T-cell (primary cell): Measurements from ENCODE around the gene SIK2. TPM values are rescaled to one million over a fixed set of nuclear protein-coding genes. Genes with fewer than 3 reads are reported as not detected.
"Not testable (repeated sequence)": the region's sequence is repeated elsewhere in the genome, so short reads cannot be mapped to it uniquely, and the experiment has no call there.

Experiments
- ATAC-seq, 4 experiments: fragments of 200-7000 bp in 3 of 4; fragments of 150-1000 bp in 1 of 4; cut with Tn5 transposase; replicated peaks in 1 of 4; 1 replicate in 3 of 4; 2 replicates in 1 of 4; pipeline ENCODE4 v1.10.0; 2021; ENCODE audit warnings: moderate library complexity in 3 of 4, mild to moderate bottlenecking in 2 of 4, moderate number of reproducible peaks in 1 of 4
- CTCF ChIA-PET, 2 donors: fragments of 300-600 bp; sonication (Branson Sonifier 250); formaldehyde crosslinking; loops; one replicate each; lab custom pipeline; 2022; ENCODE audit warnings: antibody characterized with exemption in 2 of 2; lab: Charles Lee
- POLR2A ChIA-PET, 2 donors: fragments of 300-600 bp; sonication (Branson Sonifier 250); formaldehyde crosslinking; loops; one replicate each; lab custom pipeline; 2022; ENCODE audit warnings: antibody characterized with exemption in 2 of 2; lab: Charles Lee
- DNase-seq, 35 experiments: peaks; one replicate each; pipeline versions ENCODE4 v3.0.0 to v3.0.0-alpha.2; 2013 to 2023
- H3K27ac ChIP-seq: one replicate; pipeline ENCODE4 v1.5.1; 2013; ENCODE audit warnings: low read length
- H3K27me3 ChIP-seq, 2 experiments: replicated peaks in 1 of 2; 1 replicate in 1 of 2; 2 replicates in 1 of 2; pipeline versions ENCODE4 v1.6.1 to v1.7.0; 2013; ENCODE audit warnings: low read length in 1 of 2, mixed read lengths in 1 of 2; ENCODE audit not compliant: control insufficient read depth in 2 of 2, insufficient read depth in 2 of 2; ENCODE audit errors: extremely low read depth in 1 of 2
- H3K36me3 ChIP-seq, 2 donors: 1 replicate in 1 of 2; 2 replicates in 1 of 2; pipeline versions ENCODE4 v1.6.1 to v1.7.0; 2013; ENCODE audit warnings: low read length in 1 of 2; ENCODE audit not compliant: control insufficient read depth in 2 of 2, insufficient read depth in 1 of 2; ENCODE audit errors: extremely low read depth in 1 of 2
- H3K4me1 ChIP-seq, 2 experiments: 1 replicate in 1 of 2; 2 replicates in 1 of 2; pipeline versions ENCODE4 v1.6.1 to v1.7.0; 2013; ENCODE audit warnings: low read length in 2 of 2, mixed read lengths in 1 of 2; ENCODE audit not compliant: insufficient read depth in 2 of 2, control insufficient read depth in 1 of 2; ENCODE audit errors: extremely low read depth in 1 of 2
- H3K4me3 ChIP-seq, 2 donors: 1 replicate in 1 of 2; 2 replicates in 1 of 2; pipeline versions ENCODE4 v1.5.1 to v1.7.0; 2013; ENCODE audit warnings: mild to moderate bottlenecking in 2 of 2, low read length in 1 of 2, moderate library complexity in 1 of 2; ENCODE audit not compliant: control insufficient read depth in 1 of 2; ENCODE audit errors: extremely low read depth in 1 of 2
- H3K9me3 ChIP-seq: 2 replicates; pipeline ENCODE4 v1.7.0; 2013
- H3K27ac Mint-ChIP-seq, 2 donors: one replicate each; pipeline ENCODE4 v1.8.0; 2020 to 2021; ENCODE audit warnings: mild to moderate bottlenecking in 2 of 2, mixed read lengths in 2 of 2
- H3K27me3 Mint-ChIP-seq, 2 donors: one replicate each; pipeline ENCODE4 v1.8.0; 2021 to 2022; ENCODE audit warnings: mixed read lengths in 2 of 2
- H3K36me3 Mint-ChIP-seq: one replicate; pipeline ENCODE4 v1.8.0; 2021; ENCODE audit warnings: mixed read lengths
- H3K4me1 Mint-ChIP-seq, 3 donors: one replicate each; pipeline ENCODE4 v1.8.0; 2020 to 2022; ENCODE audit warnings: mixed read lengths in 3 of 3, mild to moderate bottlenecking in 1 of 3
- H3K4me3 Mint-ChIP-seq, 3 donors: one replicate each; pipeline ENCODE4 v1.8.0; 2020 to 2022; ENCODE audit warnings: mild to moderate bottlenecking in 3 of 3, mixed read lengths in 3 of 3, moderate library complexity in 3 of 3
- H3K9me3 Mint-ChIP-seq, 3 donors: one replicate each; pipeline ENCODE4 v1.8.0; 2020 to 2022; ENCODE audit warnings: mixed read lengths in 3 of 3
- WGBS: methylation state at CpG from one replicate; pipeline ENCODE4 v1.1.5; 2013; ENCODE audit warnings: missing lambda C conversion rate; ENCODE audit not compliant: insufficient coverage; 5-methylcytosine and 5-hydroxymethylcytosine counted together
- total RNA-seq, 35 experiments: library from RNA in 6 of 35; stranded (reverse) in 6 of 35; fragments of 120-200 nt in 1 of 35; gene quantifications; one replicate each; pipeline versions ENCODE4 v1.2.1 to v1.2.4 and lab custom pipeline; 2013 to 2026

Gene SIK2
- total RNA-seq, 5 donors from 2014 or later (not counting 1 experiment from before 2014, with no cell fraction given) = 6.0 to 11.4 (median 9.1) TPM

GRCh38 chr11:111639226-111639925 is 37.1 kb downstream of the SIK2 start:
- no peaks in the 10 kb centered on the region for H3K27me3 Mint-ChIP-seq
- CTCF ChIA-PET = no interaction called here
- ATAC-seq = no peak

GRCh38 chr11:111641339-111642015 is 39.2 kb downstream of the SIK2 start:
- Histone ChIP-seq H3K36me3 (peaks cover 0 to 8% of the 10 kb centered on the region in 2 donors), H3K4me3 (no peak overlapping the region), H3K27me3 (no peaks in the 10 kb centered on the region), H3K9me3 (no peaks in the 10 kb centered on the region), H3K4me1 (no peaks in the 10 kb centered on the region), H3K27ac (no peak overlapping the region)
- WGBS = no CpG with 5 or more reads among the region's 2 CpGs
- DNase-seq (no peak), ATAC-seq (no peak)
- Mint-ChIP-seq H3K4me1 (peaks cover 8 to 16% (median 11%) of the 10 kb centered on the region in 3 donors), H3K27me3 (no peaks in the 10 kb centered on the region), H3K36me3 (peaks cover 42% of the 10 kb centered on the region), H3K27ac (no peak overlapping the region), H3K4me3 (no peak overlapping the region), H3K9me3 (no peaks in the 10 kb centered on the region)
- ChIA-PET CTCF (interaction anchor here in 1 of 2 donors (0.6 kb wide), 1 partner anchor 359 kb away, joined by 6 read pairs; no protein-coding TSS in a partner anchor), POLR2A (no interaction called here)

More at GRCh38 chr11:111639226-111639925, 37.1 kb downstream of the SIK2 start:
- WGBS = no CpG with 5 or more reads among the region's 1 CpG
- no peak overlapping the region for H3K4me3 ChIP-seq
- no peaks in the 10 kb centered on the region for H3K4me1 ChIP-seq
- peaks cover 0 to 8% of the 10 kb centered on the region in 2 donors for H3K36me3 ChIP-seq
- Mint-ChIP-seq H3K36me3 (peaks cover 49% of the 10 kb centered on the region), H3K27ac (no peak overlapping the region), H3K9me3 (no peaks in the 10 kb centered on the region), H3K4me1 (peaks cover 22 to 27% (median 22%) of the 10 kb centered on the region in 3 donors), H3K4me3 (no peak overlapping the region)
- H3K27me3 ChIP-seq = no peaks in the 10 kb centered on the region
- no peaks in the 10 kb centered on the region for H3K9me3 ChIP-seq
- H3K27ac ChIP-seq = no peak overlapping the region
- POLR2A ChIA-PET = no interaction called here
- no peak for DNase-seq

DNA sequence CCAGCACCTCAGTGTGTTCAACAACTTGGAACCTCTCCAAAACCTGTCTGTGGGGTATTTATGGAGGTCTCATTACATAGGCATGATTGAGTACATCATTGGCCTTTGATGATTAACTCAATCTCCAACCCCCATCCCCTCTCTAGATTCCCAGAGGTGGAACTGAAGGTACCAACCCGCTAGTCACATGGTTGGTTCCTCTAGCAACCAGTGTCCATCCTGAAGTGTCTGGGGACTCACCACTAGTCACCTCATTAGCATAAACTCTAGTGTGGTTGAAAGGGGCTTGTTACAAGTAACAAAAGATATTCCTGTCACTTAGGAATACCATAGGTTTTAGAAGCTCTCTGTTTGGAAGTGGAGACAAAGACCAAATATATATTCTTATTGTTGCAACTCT is 40.3 kb downstream of the SIK2 start:
- Mint-ChIP-seq H3K4me3 (no peak overlapping the region), H3K9me3 (no peaks in the 10 kb centered on the region), H3K36me3 (peaks cover 41% of the 10 kb centered on the region), H3K4me1 (peaks cover 8 to 16% (median 10%) of the 10 kb centered on the region in 3 donors), H3K27me3 (no peaks in the 10 kb centered on the region), H3K27ac (no peak overlapping the region)
- Histone ChIP-seq H3K4me1 (no peaks in the 10 kb centered on the region), H3K27ac (no peak overlapping the region), H3K4me3 (no peak overlapping the region), H3K36me3 (peaks cover 0 to 8% of the 10 kb centered on the region in 2 donors), H3K27me3 (no peaks in the 10 kb centered on the region), H3K9me3 (no peaks in the 10 kb centered on the region)
- CTCF ChIA-PET = no interaction called here
- DNase-seq (no peak), ATAC-seq (no peak)
- POLR2A ChIA-PET = no interaction called here
- no CpG with 5 or more reads among the region's 1 CpG for WGBS

GRCh38 chr11:111644922-111645321 is 42.7 kb downstream of the SIK2 start:
- H3K4me3 Mint-ChIP-seq = no peak overlapping the region

DNA sequence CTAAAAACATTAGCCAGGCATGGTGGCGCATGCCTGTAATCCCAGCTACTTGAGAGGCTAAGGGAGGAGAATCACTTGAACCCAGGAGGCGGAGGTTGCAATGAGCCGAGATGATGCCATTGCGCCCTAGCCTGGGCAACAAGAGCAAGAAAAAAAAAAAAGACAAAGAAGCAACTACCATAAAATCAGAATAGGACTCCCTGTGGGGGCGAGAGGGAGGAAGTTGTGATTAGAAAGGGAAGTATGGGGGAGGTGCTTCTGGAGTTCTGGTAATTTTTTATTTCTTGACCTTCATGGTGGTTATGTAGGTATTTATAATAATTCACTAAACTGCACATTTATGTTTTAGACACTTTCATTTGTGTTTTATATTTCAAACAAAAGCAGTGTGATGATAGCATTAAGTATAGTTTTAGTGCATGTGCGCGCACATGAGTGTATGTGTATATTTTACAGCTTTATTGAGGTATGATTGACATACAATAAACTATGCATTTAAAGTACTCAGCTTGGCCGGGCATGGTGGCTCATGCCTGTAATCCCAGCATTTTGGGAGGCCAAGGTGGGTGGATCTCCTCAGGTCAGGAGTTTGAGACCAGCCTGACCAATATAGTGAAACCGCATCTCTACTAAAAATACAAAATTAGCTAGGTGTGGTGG is 43.5 kb downstream of the SIK2 start:
- no peaks in the 10 kb centered on the region for H3K27me3 ChIP-seq
- H3K27ac ChIP-seq = no peak overlapping the region
- no peaks in the 10 kb centered on the region for H3K9me3 ChIP-seq
- ChIA-PET POLR2A (no interaction called here), CTCF (interaction anchor here (0.6 kb wide), 2 partner anchors 467 to 890 kb away, joined by 3 to 4 read pairs; no protein-coding TSS in a partner anchor)
- ATAC-seq (no peak), DNase-seq (no peak)
- H3K4me3 ChIP-seq = no peak overlapping the region
- H3K27ac Mint-ChIP-seq = no peak overlapping the region
- H3K27me3 Mint-ChIP-seq = no peaks in the 10 kb centered on the region
- no peak overlapping the region for H3K4me3 Mint-ChIP-seq
- no peaks in the 10 kb centered on the region for H3K4me1 Mint-ChIP-seq
- H3K36me3 ChIP-seq = peaks cover 0 to 8% of the 10 kb centered on the region in 2 donors
- no peaks in the 10 kb centered on the region for H3K9me3 Mint-ChIP-seq
- no CpG with 5 or more reads among the region's 9 CpGs for WGBS
- peaks cover 25% of the 10 kb centered on the region for H3K36me3 Mint-ChIP-seq
- H3K4me1 ChIP-seq = no peaks in the 10 kb centered on the region

More at GRCh38 chr11:111644922-111645321, 42.7 kb downstream of the SIK2 start:
- no peaks in the 10 kb centered on the region for H3K9me3 ChIP-seq
- no peak overlapping the region for H3K4me3 ChIP-seq
- H3K27me3 Mint-ChIP-seq = no peaks in the 10 kb centered on the region
- ChIA-PET POLR2A (no interaction called here), CTCF (no interaction called here)
- DNase-seq (no peak), ATAC-seq (no peak)
- peaks cover 28% of the 10 kb centered on the region for H3K36me3 Mint-ChIP-seq
- no peak overlapping the region for H3K27ac ChIP-seq
- H3K27me3 ChIP-seq = no peaks in the 10 kb centered on the region
- no CpG with 5 or more reads among the region's 1 CpG for WGBS
- H3K9me3 Mint-ChIP-seq = no peaks in the 10 kb centered on the region
- no peak overlapping the region for H3K27ac Mint-ChIP-seq
- H3K36me3 ChIP-seq = peaks cover 0 to 8% of the 10 kb centered on the region in 2 donors
- no peaks in the 10 kb centered on the region for H3K4me1 ChIP-seq
- H3K4me1 Mint-ChIP-seq = peaks cover 0 to 3% (median 0%) of the 10 kb centered on the region in 3 donors

GRCh38 chr11:111651336-111651735 is 49.1 kb downstream of the SIK2 start:
- H3K4me1 Mint-ChIP-seq, H3K27ac Mint-ChIP-seq, H3K4me3 ChIP-seq, H3K9me3 Mint-ChIP-seq, H3K4me1 ChIP-seq, H3K36me3 ChIP-seq, H3K9me3 ChIP-seq, DNase-seq, POLR2A ChIA-PET, ATAC-seq, H3K27me3 Mint-ChIP-seq, H3K27ac ChIP-seq, H3K27me3 ChIP-seq, H3K4me3 Mint-ChIP-seq, CTCF ChIA-PET: not testable (repeated sequence)
- 100% methylated on average over 1 of the region's 5 CpGs for WGBS
- peaks cover 20% of the 10 kb centered on the region for H3K36me3 Mint-ChIP-seq
